GOT3 (cell line): ENCODE measurements around the gene CCDC33.

Experiments used
- DNase-seq: peaks from one replicate; lab custom pipeline; 2025; ENCODE audit warnings: mixed read lengths; lab: John Stamatoyannopoulos, UW

CCDC33 gene

GRCh38 chr15:74208901-74209559 is 27.1 kb upstream of the CCDC33 start:
- DNase-seq: no peak

DNA sequence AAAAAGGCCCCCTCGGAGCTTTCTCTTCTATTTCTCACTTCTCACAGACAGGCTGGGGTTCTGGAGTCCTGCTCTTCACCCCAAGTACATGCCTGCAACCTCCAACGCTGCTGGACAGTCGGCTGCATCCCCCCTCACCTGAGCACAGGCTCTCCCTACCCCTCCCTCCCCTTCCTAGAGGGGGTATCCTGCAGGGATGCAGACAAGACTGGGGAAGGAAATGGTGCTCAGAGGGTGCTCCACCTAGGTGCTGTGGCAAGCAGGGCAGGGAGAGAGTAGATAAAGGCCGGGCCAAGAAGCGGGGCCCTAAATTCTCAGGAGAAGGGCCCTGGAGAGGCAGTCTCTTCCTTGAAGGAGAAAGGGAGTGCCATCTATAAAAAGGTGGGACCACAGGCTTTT is 26.6 kb upstream of the CCDC33 start:
- DNase-seq: no peak

DNA sequence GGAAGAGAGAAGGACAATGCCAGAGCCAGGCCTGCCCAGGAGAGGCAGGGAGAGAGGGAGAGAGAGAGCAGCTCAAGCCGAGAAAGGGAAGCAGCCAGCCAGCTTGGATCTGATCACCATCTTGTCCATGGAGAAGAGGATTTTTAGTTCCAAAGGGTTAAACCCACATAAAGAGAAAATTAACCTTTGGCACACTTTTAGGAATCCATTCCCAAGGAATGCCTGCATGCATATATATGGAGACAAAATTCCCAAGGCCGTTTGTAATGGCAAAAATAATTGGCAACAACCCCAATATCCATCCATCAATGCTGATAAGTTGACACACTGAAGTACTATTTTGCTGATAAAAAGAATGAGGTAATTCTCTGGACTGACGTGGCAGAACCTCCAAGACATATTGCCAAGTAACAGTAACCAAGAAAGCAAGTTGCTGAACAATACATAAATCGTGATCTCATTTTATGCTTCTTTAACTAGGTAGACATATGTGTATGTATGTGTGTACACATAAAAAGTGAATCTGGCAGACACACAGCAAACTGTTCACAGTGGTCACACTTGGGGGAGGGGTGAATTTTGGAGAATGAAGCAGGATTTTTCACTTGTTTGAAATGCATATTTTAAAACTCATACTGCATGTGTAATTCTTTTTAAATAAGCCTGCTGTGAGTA is 26.0 kb upstream of the CCDC33 start:
- no peak for DNase-seq

GRCh38 chr15:74210729-74211128 is 25.4 kb upstream of the CCDC33 start:
- DNase-seq: no peak

DNA sequence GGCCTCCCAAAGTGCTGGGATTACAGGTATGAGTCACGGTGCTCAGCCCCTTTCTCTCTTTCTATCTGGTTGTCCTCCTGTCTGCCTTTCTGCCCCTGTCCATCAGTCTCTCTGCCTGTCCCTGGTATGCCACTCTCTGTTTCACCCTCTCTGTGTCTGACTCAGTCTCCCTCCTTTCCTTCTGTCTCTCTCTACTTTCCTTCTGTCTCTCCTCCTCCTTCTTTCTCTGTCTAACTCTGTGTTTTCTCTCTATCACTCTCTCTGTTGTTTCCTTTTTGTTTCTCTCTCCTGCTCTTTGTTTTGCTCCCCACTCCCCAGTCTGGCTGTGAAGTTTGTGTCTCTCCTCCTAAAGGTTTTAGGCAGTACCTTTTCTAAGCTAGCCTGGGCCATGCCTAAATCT is 24.5 kb upstream of the CCDC33 start:
- no peak for DNase-seq

DNA sequence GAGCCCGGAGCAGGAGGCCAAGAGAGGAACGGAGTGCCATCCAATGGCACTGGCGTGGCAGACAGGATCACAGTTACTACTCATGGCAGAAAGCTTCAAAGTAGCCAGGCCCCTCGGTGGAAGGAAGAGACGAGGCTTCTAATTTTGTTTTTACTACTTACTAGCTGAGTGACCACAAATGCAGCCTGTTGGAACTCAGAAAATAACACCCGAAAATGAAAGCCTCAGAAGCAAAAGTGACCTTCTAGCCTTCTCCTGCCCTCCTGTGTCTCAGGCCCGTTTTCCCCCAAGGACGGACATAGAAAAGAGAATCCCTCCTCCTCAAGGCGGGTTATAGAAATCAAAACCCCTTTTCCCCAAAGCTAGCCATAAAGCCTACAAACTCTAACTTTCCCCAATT is 23.6 kb upstream of the CCDC33 start:
- no peak for DNase-seq

GRCh38 chr15:74213858-74214284 is 22.3 kb upstream of the CCDC33 start:
- no peak for DNase-seq

DNA sequence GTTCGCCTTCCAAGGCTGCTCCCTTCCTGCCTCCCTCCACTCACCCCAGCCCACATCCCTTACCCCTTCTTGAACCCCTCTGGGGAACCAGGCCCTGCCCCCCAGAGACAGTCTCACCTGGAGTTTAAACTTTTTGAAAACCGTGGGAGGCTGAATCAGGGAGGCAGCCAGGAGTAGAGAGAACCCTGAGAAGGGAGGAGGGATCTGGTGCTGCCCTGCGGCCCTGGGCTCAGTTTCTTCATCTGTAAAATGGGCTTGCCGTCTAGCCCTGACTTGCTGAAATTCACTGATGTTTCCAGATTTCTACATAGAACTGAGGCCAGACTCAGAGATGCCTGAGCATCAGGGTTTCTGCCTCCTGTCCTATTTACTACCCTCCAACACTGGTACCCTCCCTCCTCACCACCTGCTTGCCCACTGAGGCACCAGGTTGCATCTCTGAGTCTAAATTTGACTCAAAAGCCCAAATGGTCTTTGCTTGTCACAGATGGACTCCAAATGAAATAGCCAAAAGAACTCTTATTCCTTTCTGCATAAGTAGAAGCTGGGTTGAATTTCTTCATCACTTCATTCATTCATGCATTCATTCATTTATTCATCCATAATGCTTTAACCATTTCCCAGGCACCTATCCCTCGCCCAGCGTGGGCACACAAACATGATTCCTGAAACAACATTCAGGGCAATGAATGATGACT is 21.7 kb upstream of the CCDC33 start:
- DNase-seq: no peak

DNA sequence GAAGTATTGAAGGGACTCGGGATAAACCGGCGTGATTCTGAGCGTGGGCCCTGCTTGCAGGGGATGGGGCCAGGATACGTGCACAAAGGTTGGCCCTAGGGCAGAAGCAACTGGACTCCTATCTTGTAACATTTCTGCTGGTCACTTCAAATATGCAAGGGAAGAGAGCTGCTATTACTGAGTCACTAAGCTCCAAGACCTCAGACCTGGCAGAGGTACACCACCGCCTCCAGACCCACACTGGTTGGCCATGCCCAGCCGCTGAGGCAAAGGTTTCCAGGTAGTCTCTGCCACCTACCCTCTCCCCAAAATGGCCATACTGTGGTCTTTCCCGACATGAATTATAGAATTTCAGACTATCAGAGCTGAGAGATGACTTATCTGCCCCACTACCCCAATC is 20.2 kb upstream of the CCDC33 start:
- DNase-seq: no peak

DNA sequence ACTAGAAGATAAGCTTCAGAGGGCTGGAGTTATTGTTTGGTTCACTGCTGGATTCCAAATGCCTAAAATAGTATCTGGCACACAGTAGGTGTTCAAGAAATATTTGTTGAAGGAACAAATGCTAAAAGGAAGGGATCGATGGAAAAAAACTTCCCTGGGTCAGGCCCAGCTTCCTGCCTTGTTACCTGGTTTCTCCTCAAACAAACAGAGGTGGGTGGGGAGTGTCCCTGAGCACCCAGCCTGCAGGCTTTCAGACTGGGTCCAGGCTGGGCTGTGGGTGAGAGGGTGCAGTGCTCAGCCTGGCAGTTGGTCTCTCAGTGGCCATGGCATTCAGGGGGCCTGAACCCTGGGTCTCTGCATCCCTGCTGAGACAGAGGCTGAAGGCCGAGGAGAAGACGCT is 19.2 kb upstream of the CCDC33 start:
- DNase-seq: no peak

DNA sequence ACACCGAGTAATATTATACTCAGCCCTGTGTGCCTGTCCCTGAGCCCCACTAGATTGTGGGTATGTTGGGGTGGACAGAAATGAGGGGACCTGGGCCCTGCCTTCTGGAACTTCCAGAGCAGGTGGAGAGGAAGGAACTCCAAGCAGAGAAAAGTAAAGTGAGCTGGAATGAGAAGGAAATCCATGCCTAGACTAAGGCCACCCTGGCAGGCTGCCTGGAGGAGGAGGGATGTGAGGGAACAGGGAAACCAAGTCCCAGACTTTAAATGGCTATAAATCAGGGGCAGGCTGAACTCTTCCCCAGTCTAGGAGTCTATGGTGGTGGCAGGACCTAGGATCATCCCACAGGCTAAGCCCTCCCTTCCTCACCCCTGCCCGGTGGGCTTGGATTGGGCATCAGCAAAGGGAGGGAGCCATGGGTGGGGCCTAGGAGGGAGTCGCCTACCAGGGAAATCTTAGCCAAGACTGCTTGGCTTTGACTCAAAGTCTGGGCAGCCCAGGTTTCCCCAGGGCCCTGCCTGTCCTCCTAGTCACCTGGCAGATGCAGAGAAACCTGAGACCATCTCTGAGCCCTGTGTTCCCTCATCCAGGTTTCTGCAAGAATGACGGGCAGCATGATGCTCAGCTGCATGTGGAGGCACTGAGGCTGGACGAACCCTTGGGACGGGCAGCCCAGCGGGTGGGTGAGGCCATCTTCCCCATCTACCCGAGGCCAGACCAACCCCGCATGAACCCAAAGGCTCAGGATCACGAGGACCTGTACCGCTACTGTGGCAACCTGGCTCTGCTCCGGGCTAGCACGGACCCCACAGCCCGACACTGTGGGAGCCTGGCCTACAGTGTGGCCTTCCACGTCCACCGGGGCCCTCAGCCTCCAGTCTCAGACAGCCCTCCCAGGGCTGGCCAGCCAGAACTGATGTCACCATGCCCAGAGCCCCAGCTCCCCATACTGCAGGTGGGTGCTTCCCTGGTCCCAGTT is 17.9 kb upstream of the CCDC33 start:
- DNase-seq: no peak

DNA sequence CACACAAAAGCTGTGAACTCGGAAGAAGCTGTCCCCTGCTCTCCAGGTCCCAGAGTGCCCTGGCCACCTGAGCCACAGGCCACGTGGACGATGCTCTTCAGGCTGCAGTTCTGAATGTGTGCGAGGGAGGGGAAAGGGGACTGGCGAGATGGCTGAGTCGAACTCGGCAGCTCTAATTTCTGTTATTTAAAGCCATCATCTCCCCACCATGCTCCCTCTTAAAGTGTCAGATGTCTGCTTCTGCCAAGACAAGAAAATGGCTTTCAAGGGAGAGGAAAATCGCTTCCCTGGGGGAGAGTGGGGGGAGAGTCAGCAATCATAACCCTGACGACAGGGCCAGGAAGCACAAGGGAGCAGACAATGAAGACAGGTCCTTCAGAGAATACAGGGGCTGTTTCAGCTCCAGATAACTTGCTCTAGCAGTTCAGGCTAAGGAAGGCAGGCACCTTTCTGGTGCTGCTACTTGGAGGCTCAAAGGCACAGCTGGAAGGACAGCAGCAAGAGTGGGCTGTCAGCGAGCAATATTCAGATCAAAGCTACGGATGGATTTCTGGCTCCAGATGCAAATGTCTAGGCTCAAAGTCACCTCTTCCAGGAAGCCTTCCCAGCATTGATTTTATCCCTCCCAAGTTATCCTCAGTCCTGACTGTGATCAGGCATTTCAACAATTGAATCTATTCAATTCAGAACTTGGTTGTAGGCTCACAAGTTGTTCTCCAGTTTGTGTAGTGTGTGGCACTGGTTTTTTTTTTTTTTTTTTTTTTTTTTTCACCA is 15.5 kb upstream of the CCDC33 start:
- DNase-seq: no peak

DNA sequence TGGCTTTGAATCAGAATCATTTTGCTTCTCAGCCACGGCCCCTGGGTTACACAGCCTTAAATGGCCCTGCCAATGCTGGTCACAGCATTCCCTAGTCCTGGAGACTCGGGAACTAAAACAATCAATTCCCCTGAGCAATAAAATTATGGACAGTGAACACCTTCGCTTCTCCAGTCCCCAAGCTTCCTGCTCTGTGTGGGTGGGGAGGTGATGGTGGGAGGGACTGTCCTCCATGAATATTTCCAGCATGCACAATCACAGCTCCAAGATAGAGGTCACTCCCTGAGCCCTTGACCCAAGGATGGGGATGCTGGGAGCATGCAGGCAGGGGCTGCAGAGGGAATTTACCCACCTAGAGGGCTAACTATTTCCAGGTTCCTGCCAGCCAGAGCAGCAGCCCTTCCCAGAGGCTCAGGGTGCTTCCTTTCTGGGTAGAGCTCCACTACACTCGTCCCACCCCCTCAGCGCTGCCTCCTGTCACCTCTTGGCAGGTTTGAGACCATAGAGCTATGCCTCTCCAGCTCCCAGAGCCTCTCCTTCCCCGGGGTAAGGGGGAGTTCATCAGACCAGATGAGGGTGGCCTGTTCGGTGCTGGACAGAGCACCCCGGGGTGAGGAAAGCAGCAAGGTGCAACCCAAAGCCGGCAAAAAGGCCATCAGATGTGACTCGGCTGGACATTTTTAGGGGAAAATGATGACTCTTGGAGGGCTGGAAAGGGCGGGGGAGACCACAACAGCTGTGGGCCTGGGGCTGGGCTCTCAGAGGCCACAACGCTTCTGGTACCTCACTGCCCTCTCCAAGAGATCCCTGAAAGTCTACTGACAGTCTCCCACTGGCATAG is 14.5 kb upstream of the CCDC33 start:
- DNase-seq: no peak

DNA sequence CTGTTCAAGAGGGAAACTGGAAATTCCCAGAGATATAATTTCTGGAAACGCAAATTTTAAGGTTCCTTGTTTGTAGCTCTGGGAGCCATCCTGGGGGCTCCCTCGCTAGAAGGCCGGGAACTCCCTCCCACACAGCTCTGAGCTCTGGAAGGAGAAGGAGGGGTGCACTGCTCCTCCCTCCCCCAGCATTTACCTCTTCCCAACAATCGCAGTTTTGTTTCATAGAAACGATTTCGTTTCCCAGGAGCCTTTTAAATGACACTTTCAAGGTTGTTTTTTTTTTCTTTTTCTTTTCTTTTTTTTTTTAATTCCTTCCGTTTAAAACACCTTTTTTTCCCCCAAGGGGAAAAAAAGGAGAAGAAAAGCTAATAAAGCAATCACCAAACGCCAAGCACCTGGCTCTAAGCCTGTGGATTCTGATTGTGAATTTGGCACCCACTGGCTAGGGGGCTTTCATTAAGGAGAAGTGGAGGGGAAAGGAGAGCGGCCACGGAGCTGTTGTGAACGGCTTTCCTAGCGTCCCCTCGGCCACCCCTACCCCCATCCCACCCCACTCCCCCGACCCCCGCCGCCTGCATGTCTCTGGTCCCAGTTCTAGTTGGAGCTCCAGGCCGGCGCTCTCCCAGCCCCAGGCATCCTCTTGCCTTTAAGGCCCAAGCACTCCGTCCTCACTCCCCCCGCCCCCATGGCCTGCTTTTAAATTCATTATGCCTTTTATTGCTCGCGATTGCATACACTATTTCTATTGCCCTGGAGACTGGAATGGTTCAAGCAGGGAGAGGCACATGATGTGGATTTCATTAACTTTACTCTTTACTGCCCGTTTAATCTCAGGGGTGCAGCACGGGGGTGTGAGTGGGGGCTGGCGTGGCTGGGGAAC is 13.6 kb upstream of the CCDC33 start:
- DNase-seq: no peak

- DNase-seq: no peak
Measured at GRCh38 chr15:74225928-74226327, 10.2 kb upstream of the CCDC33 start.

- DNase-seq: no peak
Measured at GRCh38 chr15:74226761-74227540, 9.2 kb upstream of the CCDC33 start.

GRCh38 chr15:74227968-74228722 is 8.0 kb upstream of the CCDC33 start:
- no peak for DNase-seq

DNA sequence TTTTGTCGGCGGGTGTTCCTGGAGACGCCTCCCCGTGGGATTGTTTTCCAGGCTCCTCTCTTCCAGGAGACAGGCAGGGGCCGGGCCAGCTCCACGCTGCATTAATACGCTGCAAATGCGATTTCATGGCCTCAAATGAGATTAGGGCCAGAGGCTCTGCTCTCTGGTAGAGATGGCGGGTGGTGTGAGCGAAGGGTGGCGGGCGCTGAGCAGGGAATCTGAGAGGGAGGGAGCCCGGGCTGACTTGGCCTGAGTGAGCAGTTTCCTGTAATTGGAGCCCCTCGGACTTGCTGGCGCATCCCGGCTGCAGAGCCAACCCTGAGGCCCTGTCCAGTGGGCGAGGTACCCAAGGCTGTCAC is 7.4 kb upstream of the CCDC33 start:
- DNase-seq: no peak
